HFF-Myc (cell line): ENCODE results near the gene PCDHA5.
"Not testable (repeated sequence)": the region's sequence is repeated elsewhere in the genome, so short reads cannot be mapped to it uniquely, and the experiment has no call there.

Source experiments
- DNase-seq: peaks from one replicate; pipeline ENCODE4 v3.0.0-alpha.2; 2011; ENCODE audit warnings: low read depth; ENCODE audit errors: extremely low read depth
- H3K4me3 ChIP-seq: replicated peaks from 2 replicates; pipeline ENCODE4 v1.5.1; 2011; ENCODE audit warnings: low read depth, mild to moderate bottlenecking, control low read depth, low read length
- CTCF ChIP-seq: IDR thresholded peaks from 2 replicates; pipeline ENCODE4 v1.5.1; 2012; ENCODE audit warnings: mild to moderate bottlenecking, low read depth, low read length, control low read depth; ENCODE audit errors: missing control alignments

The PCDHA5 gene

GRCh38 chr5:140806834-140807775 is 14.3 kb upstream of the PCDHA5 start, which contains the start of gene PCDHA4:
Gene PCDHA4 (plus strand): TSS chr5:140807068.
- TF ChIP-seq CTCF = peak; percentile 48
- no peak for DNase-seq
- no peak within 1 kb of the TSS for H3K4me3 ChIP-seq

GRCh38 chr5:140808241-140808888 is 13.0 kb upstream of the PCDHA5 start:
- not testable (repeated sequence) for DNase-seq, H3K4me3 ChIP-seq

GRCh38 chr5:140808889-140809291 is 12.5 kb upstream of the PCDHA5 start:
- no peak for DNase-seq
- no peak for TF ChIP-seq CTCF
- no peak overlapping the region for H3K4me3 ChIP-seq

- H3K4me3 ChIP-seq = no peak overlapping the region
- DNase-seq = no peak
- TF ChIP-seq CTCF = no peak
Observed at GRCh38 chr5:140822281-140822629, 842 bp downstream of the PCDHA5 start.

GRCh38 chr5:140822969-140823368 is 1.6 kb downstream of the PCDHA5 start:
- H3K4me3 ChIP-seq, DNase-seq: not testable (repeated sequence)

GRCh38 chr5:140823475-140823874 is 2.1 kb downstream of the PCDHA5 start:
- TF ChIP-seq CTCF = no peak
- DNase-seq = no peak
- H3K4me3 ChIP-seq = no peak overlapping the region

- DNase-seq = no peak
- H3K4me3 ChIP-seq = no peak within 1 kb of the TSS
- no peak for TF ChIP-seq CTCF
Observed at GRCh38 chr5:140827704-140828361, 6.4 kb downstream of the PCDHA5 start, which contains the start of gene PCDHA6. Gene PCDHA6 (plus strand): TSS chr5:140827960. CDS start chr5:140828092, 132 bp downstream.
